Glutamatergic neuron (in vitro differentiated cells): ENCODE measurements around the gene UBE2H. TPM values are rescaled to one million over a fixed set of nuclear protein-coding genes. Genes with fewer than 3 reads are reported as not detected.
"Not testable (repeated sequence)": the region's sequence is repeated elsewhere in the genome, so short reads cannot be mapped to it uniquely, and the experiment has no call there.

Experiments used
- DNase-seq: peaks from one replicate; pipeline ENCODE4 v3.0.0; 2022
- H3K27ac Mint-ChIP-seq: one replicate; pipeline ENCODE4 v1.8.0; 2020; ENCODE audit warnings: mild to moderate bottlenecking, mixed read lengths, inconsistent platforms; ENCODE audit not compliant: unreplicated experiment
- H3K27me3 Mint-ChIP-seq: one replicate; pipeline ENCODE4 v1.8.0; 2020; ENCODE audit warnings: mild to moderate bottlenecking, moderate library complexity, mixed read lengths, inconsistent platforms; ENCODE audit not compliant: unreplicated experiment
- H3K36me3 Mint-ChIP-seq: one replicate; pipeline ENCODE4 v1.8.0; 2020; ENCODE audit warnings: mild to moderate bottlenecking, mixed read lengths, inconsistent platforms; ENCODE audit not compliant: unreplicated experiment
- H3K4me1 Mint-ChIP-seq: one replicate; pipeline ENCODE4 v1.8.0; 2020; ENCODE audit warnings: mild to moderate bottlenecking, low read depth, mixed read lengths, inconsistent platforms; ENCODE audit not compliant: unreplicated experiment
- H3K4me3 Mint-ChIP-seq: one replicate; pipeline ENCODE4 v1.8.0; 2020; ENCODE audit warnings: mild to moderate bottlenecking, mixed read lengths, inconsistent platforms; ENCODE audit not compliant: unreplicated experiment
- H3K9me3 Mint-ChIP-seq: one replicate; pipeline ENCODE4 v1.8.0; 2020; ENCODE audit warnings: mild to moderate bottlenecking, moderate library complexity, mixed read lengths, inconsistent platforms; ENCODE audit not compliant: unreplicated experiment
- total RNA-seq: library from RNA; stranded (reverse); fragmentation: NEBNext Ultra II Directional; extraction: Animal tissue kit (Norgen Biotek cat#: 25700); gene quantifications from one replicate; pipeline ENCODE4 v1.2.1, GENCODE V29; 2021; ENCODE audit not compliant: unreplicated experiment
- TF ChIP-seq, protein P1 (sequence below): fragments of 200-600 bp; sonication (generic); IDR thresholded peaks from one replicate; pipeline ENCODE4 v1.5.0; 2021; ENCODE audit not compliant: partially characterized antibody, unreplicated experiment

The UBE2H gene
- total RNA-seq, 1 donor from 2014 or later, result 100 TPM

DNA sequence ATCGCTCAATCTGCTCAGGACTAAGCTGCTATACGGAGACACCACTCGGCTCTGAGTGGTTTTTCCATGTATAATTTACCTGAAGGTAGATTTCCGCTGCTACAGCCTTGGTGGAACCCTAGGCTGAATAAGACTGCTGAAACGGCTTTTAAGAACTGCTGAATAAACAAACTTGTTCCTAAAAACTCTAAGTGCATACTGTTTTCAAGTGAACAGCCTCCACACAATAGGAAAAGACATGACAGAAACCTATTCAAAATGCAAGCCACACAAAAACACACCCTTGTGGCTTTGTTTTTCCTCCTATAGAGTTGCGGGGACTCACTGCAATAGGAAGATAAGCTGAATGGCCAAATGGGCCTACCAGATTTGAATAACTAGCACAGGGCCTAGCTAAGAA lies 117.2 kb downstream of the UBE2H start:
- H3K4me1 Mint-ChIP-seq, result peaks cover 37% of the 10 kb centered on the region
- H3K9me3 Mint-ChIP-seq, result peaks cover 9% of the 10 kb centered on the region
- no peaks in the 10 kb centered on the region for H3K36me3 Mint-ChIP-seq
- no peak overlapping the region for H3K4me3 Mint-ChIP-seq
- H3K27ac Mint-ChIP-seq, result no peak overlapping the region
- no peak for DNase-seq
- H3K27me3 Mint-ChIP-seq, result no peaks in the 10 kb centered on the region
- TF ChIP-seq, protein P1, sequence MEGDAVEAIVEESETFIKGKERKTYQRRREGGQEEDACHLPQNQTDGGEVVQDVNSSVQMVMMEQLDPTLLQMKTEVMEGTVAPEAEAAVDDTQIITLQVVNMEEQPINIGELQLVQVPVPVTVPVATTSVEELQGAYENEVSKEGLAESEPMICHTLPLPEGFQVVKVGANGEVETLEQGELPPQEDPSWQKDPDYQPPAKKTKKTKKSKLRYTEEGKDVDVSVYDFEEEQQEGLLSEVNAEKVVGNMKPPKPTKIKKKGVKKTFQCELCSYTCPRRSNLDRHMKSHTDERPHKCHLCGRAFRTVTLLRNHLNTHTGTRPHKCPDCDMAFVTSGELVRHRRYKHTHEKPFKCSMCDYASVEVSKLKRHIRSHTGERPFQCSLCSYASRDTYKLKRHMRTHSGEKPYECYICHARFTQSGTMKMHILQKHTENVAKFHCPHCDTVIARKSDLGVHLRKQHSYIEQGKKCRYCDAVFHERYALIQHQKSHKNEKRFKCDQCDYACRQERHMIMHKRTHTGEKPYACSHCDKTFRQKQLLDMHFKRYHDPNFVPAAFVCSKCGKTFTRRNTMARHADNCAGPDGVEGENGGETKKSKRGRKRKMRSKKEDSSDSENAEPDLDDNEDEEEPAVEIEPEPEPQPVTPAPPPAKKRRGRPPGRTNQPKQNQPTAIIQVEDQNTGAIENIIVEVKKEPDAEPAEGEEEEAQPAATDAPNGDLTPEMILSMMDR, result no peak

DNA sequence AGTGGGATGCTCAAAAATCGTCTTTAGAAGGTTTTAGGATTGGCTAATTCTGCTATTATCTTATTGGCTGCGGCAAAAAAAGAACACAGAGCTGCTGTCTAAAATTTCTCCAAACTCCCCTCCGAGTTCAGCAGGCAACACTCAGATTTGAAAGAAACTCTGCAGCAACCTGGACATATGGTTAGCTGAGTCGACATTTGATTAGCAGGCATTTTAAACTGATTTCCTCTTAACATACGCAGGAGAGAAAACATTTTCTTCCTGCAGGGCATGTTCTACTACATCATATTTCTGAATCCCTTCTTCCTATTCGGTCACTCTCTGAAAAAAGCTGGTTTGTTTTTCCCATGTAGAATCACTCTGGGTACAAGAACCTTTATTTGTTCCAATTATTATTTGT lies 119.4 kb downstream of the UBE2H start:
- not testable (repeated sequence) for H3K27me3 Mint-ChIP-seq, H3K4me3 Mint-ChIP-seq, H3K9me3 Mint-ChIP-seq, H3K27ac Mint-ChIP-seq, DNase-seq, H3K36me3 Mint-ChIP-seq
- peaks cover 56% of the 10 kb centered on the region for H3K4me1 Mint-ChIP-seq

DNA sequence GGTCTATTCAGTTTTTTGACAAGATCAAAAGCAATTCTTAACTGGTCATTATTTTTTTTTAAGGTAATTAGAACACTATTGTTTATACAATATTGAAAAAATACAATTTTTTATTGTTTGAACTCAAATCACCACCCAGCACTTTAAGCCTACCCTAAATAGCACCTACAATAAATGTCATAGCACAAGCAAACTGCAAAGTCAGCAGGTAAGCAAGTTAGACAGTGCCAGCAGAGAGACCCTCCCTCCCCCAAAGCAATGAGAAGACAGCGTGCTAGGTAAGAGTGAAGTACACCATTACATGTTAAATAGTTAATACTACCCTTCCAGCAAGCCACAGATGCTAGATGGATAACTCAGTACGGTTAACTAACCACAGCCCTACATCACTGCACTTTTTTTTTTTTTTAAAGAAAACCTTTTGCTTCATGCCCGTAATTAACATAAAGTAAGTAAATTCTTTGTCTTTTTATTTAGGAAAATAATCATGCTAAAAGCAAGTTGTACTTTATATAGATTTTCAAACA lies 120.0 kb downstream of the UBE2H start:
- DNase-seq, result no peak
- Mint-ChIP-seq H3K27me3 (peaks cover 2% of the 10 kb centered on the region), H3K27ac (no peak overlapping the region), H3K4me3 (no peak overlapping the region), H3K36me3 (no peaks in the 10 kb centered on the region), H3K4me1 (peaks cover 56% of the 10 kb centered on the region), H3K9me3 (peaks cover 8% of the 10 kb centered on the region)
- TF ChIP-seq, protein P1, result no peak

DNA sequence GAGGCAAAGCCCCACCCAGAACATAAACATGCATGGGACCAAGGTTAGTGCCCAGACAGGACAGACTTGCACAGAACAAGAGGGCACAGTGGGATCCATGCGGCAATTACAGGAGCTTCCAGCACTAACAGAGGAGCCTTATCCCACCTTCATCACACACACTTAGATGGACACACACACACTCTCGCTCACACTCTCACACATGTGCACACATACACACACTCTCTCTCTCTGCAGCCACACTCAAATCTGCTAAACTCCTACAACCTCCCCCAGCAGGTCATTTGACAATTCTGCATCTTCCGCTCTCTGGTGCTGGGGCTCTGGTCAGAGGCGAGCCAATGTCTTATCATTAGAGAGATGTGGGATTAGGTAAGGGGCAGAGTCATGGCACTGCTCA lies 120.5 kb downstream of the UBE2H start:
- H3K36me3 Mint-ChIP-seq, result no peaks in the 10 kb centered on the region
- peaks cover 5% of the 10 kb centered on the region for H3K27me3 Mint-ChIP-seq
- DNase-seq, result no peak
- H3K27ac Mint-ChIP-seq, result no peak overlapping the region
- TF ChIP-seq, protein P1, result no peak
- H3K4me1 Mint-ChIP-seq, result peaks cover 52% of the 10 kb centered on the region
- H3K4me3 Mint-ChIP-seq, result no peak overlapping the region
- peaks cover 8% of the 10 kb centered on the region for H3K9me3 Mint-ChIP-seq

DNA sequence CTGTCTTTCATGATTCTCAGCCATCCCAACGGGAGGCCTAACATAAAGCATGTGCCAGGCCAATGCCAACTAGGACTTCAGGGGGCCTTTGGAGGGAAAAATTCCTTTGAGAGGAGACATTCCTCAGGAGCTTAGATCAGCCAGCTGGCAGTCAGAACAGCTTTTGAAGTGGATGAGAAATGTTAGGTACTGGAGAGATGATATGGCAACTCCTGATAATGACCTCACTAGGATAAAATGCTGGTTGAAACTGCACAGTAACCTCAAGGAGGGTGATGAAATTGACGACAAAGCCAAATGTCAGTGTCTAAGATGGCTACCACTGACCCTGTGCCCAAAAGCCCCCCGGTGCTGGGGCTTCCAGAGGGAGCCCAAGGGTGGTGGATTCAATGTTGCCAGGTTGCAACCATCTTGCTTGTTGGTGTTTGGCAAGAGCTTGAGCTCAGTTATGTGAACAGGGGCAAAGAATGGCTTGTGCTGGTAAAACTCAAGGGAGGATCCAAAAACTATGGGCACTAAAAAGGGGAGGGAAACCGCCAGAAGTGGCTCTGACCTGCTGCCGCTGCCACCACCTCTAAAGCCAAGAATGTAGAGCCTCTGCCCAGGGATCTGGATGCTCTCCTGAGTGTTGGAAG lies 121.2 kb downstream of the UBE2H start:
- DNase-seq, result no peak
- Mint-ChIP-seq H3K4me1 (peaks cover 47% of the 10 kb centered on the region), H3K9me3 (peaks cover 8% of the 10 kb centered on the region), H3K4me3 (no peak overlapping the region), H3K27ac (no peak overlapping the region), H3K36me3 (no peaks in the 10 kb centered on the region), H3K27me3 (peaks cover 6% of the 10 kb centered on the region)
- TF ChIP-seq, protein P1, result no peak
